ENCODE measurements around the gene CELA3B. TPM values are rescaled to one million over a fixed set of nuclear protein-coding genes. Genes with fewer than 3 reads are reported as not detected.
"Not testable (repeated sequence)": the region's sequence is repeated elsewhere in the genome, so short reads cannot be mapped to it uniquely, and the experiment has no call there.

CELA3B gene
- total RNA-seq, 1 experiment from 2014 or later: not detected

- H3K4me3 ChIP-seq (ENCODE audit: low read depth, low read length, poor library complexity, severe bottlenecking): no peak overlapping the region
- no peak for TF ChIP-seq CTCF (conservative IDR thresholded peaks at IDR 0.05; ENCODE audit: low read depth, low read length)
- TF ChIP-seq EZH2 (IDR thresholded peaks at IDR 0.05; ENCODE audit: borderline replicate concordance, low read depth, low read length, poor library complexity, severe bottlenecking): no peak
- intact Hi-C loops (cut with micrococcal nuclease; ENCODE audit: unreplicated experiment): no loop called here
- H3K9me3 ChIP-seq (ENCODE audit: low read depth, low read length, poor library complexity, severe bottlenecking): no peaks in the 10 kb centered on the region
- ChIA-PET POLR2A (ENCODE audit: low non-redundant PET) (interaction anchor here (0.7 kb wide), 1 partner anchor 246 kb away, joined by 14 read pairs; no protein-coding TSS in a partner anchor), CTCF (no interaction called here)
- no peaks in the 10 kb centered on the region for H3K36me3 ChIP-seq (ENCODE audit: insufficient read depth, low read length, poor library complexity, severe bottlenecking)
- no TSS peak for BruUV-seq (replicated peaks)
- H3K27me3 ChIP-seq (replicated peaks; ENCODE audit: insufficient read depth, low read depth, low read length, poor library complexity): no peaks in the 10 kb centered on the region
- no peak for DNase-seq (ENCODE audit: low spot score)
- peaks cover 9% of the 10 kb centered on the region for H3K4me1 ChIP-seq (ENCODE audit: insufficient read depth, low read length, poor library complexity, severe bottlenecking)
- H3K27ac ChIP-seq (ENCODE audit: low read depth, low read length, poor library complexity, severe bottlenecking): no peak overlapping the region
Observed at GRCh38 chr1:22030473-22030872, 53.7 kb downstream of the CELA3B start.

- Histone ChIP-seq H3K4me1 (ENCODE audit: insufficient read depth, low read length, poor library complexity, severe bottlenecking) (peaks cover 5% of the 10 kb centered on the region), H3K36me3 (ENCODE audit: insufficient read depth, low read length, poor library complexity, severe bottlenecking) (no peaks in the 10 kb centered on the region), H3K4me3 (ENCODE audit: low read depth, low read length, poor library complexity, severe bottlenecking) (no peak overlapping the region), H3K9me3 (ENCODE audit: low read depth, low read length, poor library complexity, severe bottlenecking) (no peaks in the 10 kb centered on the region), H3K27me3 (replicated peaks; ENCODE audit: insufficient read depth, low read depth, low read length, poor library complexity) (no peaks in the 10 kb centered on the region), H3K27ac (ENCODE audit: low read depth, low read length, poor library complexity, severe bottlenecking) (no peak overlapping the region)
- no TSS peak for BruUV-seq (replicated peaks)
- CTCF ChIA-PET: no interaction called here
- TF ChIP-seq CTCF (conservative IDR thresholded peaks at IDR 0.05; ENCODE audit: low read depth, low read length) (no peak), EZH2 (IDR thresholded peaks at IDR 0.05; ENCODE audit: borderline replicate concordance, low read depth, low read length, poor library complexity, severe bottlenecking) (no peak)
- intact Hi-C loops (cut with micrococcal nuclease; ENCODE audit: unreplicated experiment): no loop called here
- POLR2A ChIA-PET (ENCODE audit: low non-redundant PET): no interaction called here
- DNase-seq (ENCODE audit: low spot score): no peak
Observed at GRCh38 chr1:22031214-22031962, 54.6 kb downstream of the CELA3B start.

DNA sequence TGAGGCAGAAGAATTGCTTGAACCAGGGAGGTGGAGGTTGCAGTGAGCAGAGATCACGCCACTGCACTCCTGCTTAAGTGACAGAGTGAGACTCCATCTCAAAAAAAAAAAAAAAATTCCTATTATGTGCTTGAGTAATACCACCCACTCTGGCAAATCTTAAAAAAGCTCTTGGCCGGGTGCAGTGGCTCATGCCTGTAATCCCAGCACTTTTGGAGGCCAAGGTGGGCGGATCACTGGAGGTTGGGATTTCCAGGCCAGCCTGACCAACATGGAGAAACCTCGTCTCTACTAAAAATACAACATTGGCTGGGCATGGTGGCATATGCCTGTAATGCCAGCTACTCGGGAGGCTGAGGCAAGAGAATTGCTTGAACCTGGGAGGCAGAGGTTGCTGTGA lies 58.0 kb downstream of the CELA3B start:
- BruUV-seq (replicated peaks); H3K4me1 ChIP-seq (ENCODE audit: insufficient read depth, low read length, poor library complexity, severe bottlenecking); H3K4me3 ChIP-seq (ENCODE audit: low read depth, low read length, poor library complexity, severe bottlenecking); POLR2A ChIA-PET (ENCODE audit: low non-redundant PET); H3K9me3 ChIP-seq (ENCODE audit: low read depth, low read length, poor library complexity, severe bottlenecking); CTCF ChIA-PET; H3K36me3 ChIP-seq (ENCODE audit: insufficient read depth, low read length, poor library complexity, severe bottlenecking); intact Hi-C loops (cut with micrococcal nuclease; ENCODE audit: unreplicated experiment); DNase-seq (ENCODE audit: low spot score); H3K27me3 ChIP-seq (replicated peaks; ENCODE audit: insufficient read depth, low read depth, low read length, poor library complexity); H3K27ac ChIP-seq (ENCODE audit: low read depth, low read length, poor library complexity, severe bottlenecking): not testable (repeated sequence)

DNA sequence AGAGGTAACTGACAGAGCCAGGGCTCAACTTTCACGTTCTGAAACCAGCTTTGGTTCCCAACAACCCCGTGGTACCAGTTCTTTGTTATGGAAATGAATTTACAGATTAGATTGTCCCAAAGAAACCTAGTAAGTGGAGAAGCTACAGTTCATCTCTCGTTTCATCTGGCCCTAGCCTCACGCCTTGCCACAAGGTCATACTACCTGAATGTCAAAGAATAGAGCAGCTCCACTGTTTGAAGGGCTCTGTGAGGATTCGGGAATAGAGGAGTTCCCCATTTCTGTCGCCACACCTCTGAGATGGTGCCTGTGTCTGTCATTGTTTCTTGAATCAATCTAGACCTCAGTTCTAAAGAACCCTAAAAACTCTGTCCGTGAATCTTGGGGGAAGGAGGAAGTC lies 60.7 kb downstream of the CELA3B start:
- Histone ChIP-seq H3K36me3 (ENCODE audit: insufficient read depth, low read length, poor library complexity, severe bottlenecking) (no peaks in the 10 kb centered on the region), H3K4me1 (ENCODE audit: insufficient read depth, low read length, poor library complexity, severe bottlenecking) (peaks cover 11% of the 10 kb centered on the region), H3K27ac (ENCODE audit: low read depth, low read length, poor library complexity, severe bottlenecking) (no peak overlapping the region), H3K27me3 (replicated peaks; ENCODE audit: insufficient read depth, low read depth, low read length, poor library complexity) (no peaks in the 10 kb centered on the region), H3K4me3 (ENCODE audit: low read depth, low read length, poor library complexity, severe bottlenecking) (no peak overlapping the region), H3K9me3 (ENCODE audit: low read depth, low read length, poor library complexity, severe bottlenecking) (no peaks in the 10 kb centered on the region)
- TF ChIP-seq EZH2 (IDR thresholded peaks at IDR 0.05; ENCODE audit: borderline replicate concordance, low read depth, low read length, poor library complexity, severe bottlenecking) (no peak), CTCF (conservative IDR thresholded peaks at IDR 0.05; ENCODE audit: low read depth, low read length) (no peak)
- intact Hi-C loops (cut with micrococcal nuclease; ENCODE audit: unreplicated experiment): no loop called here
- ChIA-PET CTCF (no interaction called here), POLR2A (ENCODE audit: low non-redundant PET) (interaction anchor here (0.7 kb wide), 1 partner anchor 15 kb away, joined by 3 read pairs; no protein-coding TSS in a partner anchor)
- no peak for DNase-seq (ENCODE audit: low spot score)
- no TSS peak for BruUV-seq (replicated peaks)

All from A673 (cell line).